IMR-90 (cell line): ENCODE results near the gene FARP1. TPM values are rescaled to one million over a fixed set of nuclear protein-coding genes. Genes with fewer than 3 reads are reported as not detected.

Source experiments
- ATAC-seq: fragments of 200-7000 bp; cut with Tn5 transposase; 2 replicates; pipeline ENCODE4 v1.9.1; 2020; ENCODE audit warnings: low read depth, mild to moderate bottlenecking, moderate library complexity
- BruUV-seq: library from RNA; stranded (reverse); fragments of 400-500 nt; replicated peaks from 2 replicates; lab custom pipeline; 2021; lab: Mats Ljungman, UMichigan
- CTCF ChIA-PET: fragments of 300-600 bp; formaldehyde crosslinking; extraction: SDS; loops from one replicate; lab custom pipeline; 2021; ENCODE audit warnings: antibody characterized with exemption; lab: Yijun Ruan, JAX
- POLR2A ChIA-PET: fragments of 300-600 bp; sonication (Branson Sonifier 250); formaldehyde crosslinking; loops from one replicate; lab custom pipeline; 2022; ENCODE audit warnings: antibody characterized with exemption; ENCODE audit not compliant: unreplicated experiment; lab: Charles Lee
- DNase-seq: peaks from one replicate; pipeline ENCODE4 v3.0.0; 2013
- H2AFZ ChIP-seq: replicated peaks from 2 replicates; pipeline ENCODE3; 2013; ENCODE audit warnings: low read length, mild to moderate bottlenecking; ENCODE audit not compliant: poor library complexity
- H2AK5ac ChIP-seq: 2 replicates; pipeline ENCODE4 v1.6.1; 2013; ENCODE audit warnings: low read depth, low read length, inconsistent platforms
- H2AK9ac ChIP-seq: replicated peaks from 2 replicates; pipeline ENCODE3; 2013; ENCODE audit warnings: mild to moderate bottlenecking, low read depth, low read length, moderate library complexity; ENCODE audit not compliant: poor library complexity
- H2BK120ac ChIP-seq: 2 replicates; pipeline ENCODE4 v1.6.1; 2013; ENCODE audit warnings: low read depth, low read length, inconsistent platforms
- H2BK15ac ChIP-seq: 3 replicates; pipeline ENCODE4 v1.6.1; 2013; ENCODE audit warnings: low read depth, low read length, inconsistent platforms
- H2BK20ac ChIP-seq: 2 replicates; pipeline ENCODE4 v1.6.1; 2013; ENCODE audit warnings: low read depth, mild to moderate bottlenecking, inconsistent platforms, low read length, moderate library complexity
- H2BK5ac ChIP-seq: 2 replicates; pipeline ENCODE4 v1.6.1; 2013; ENCODE audit warnings: mild to moderate bottlenecking, low read depth, low read length, inconsistent platforms; ENCODE audit not compliant: poor library complexity, severe bottlenecking
- H3K14ac ChIP-seq: replicated peaks from 2 replicates; pipeline ENCODE4 v1.6.1; 2013; ENCODE audit warnings: low read depth, low read length, inconsistent platforms
- H3K18ac ChIP-seq: 2 replicates; pipeline ENCODE4 v1.6.1; 2013; ENCODE audit warnings: low read depth, low read length, control low read depth
- H3K23ac ChIP-seq: 2 replicates; pipeline ENCODE4 v1.6.1; 2013; ENCODE audit warnings: low read depth, low read length, inconsistent platforms
- H3K27ac ChIP-seq: 2 replicates; pipeline ENCODE4 v1.5.1; 2013; ENCODE audit warnings: mild to moderate bottlenecking, control low read depth, low read length; ENCODE audit not compliant: insufficient read depth
- H3K27me3 ChIP-seq: 2 replicates; pipeline ENCODE4 v1.6.1; 2013; ENCODE audit warnings: low read length; ENCODE audit not compliant: control insufficient read depth, insufficient read depth
- H3K36me3 ChIP-seq: 2 replicates; pipeline ENCODE4 v1.6.1; 2013; ENCODE audit warnings: low read length, mixed read lengths; ENCODE audit not compliant: control insufficient read depth, insufficient read depth
- H3K4ac ChIP-seq: 2 replicates; pipeline ENCODE4 v1.6.1; 2013; ENCODE audit warnings: low read depth, low read length, inconsistent platforms
- H3K4me1 ChIP-seq: 2 replicates; pipeline ENCODE4 v1.6.1; 2013; ENCODE audit warnings: low read length, mixed read lengths; ENCODE audit not compliant: control insufficient read depth, insufficient read depth
- H3K4me2 ChIP-seq: 2 replicates; pipeline ENCODE4 v1.6.1; 2013; ENCODE audit warnings: low read depth, mild to moderate bottlenecking, control low read depth, low read length, moderate library complexity
- H3K4me3 ChIP-seq: 2 replicates; pipeline ENCODE4 v1.5.1; 2013; ENCODE audit warnings: low read depth, mild to moderate bottlenecking, control low read depth, low read length, moderate library complexity; ENCODE audit not compliant: insufficient read depth
- H3K56ac ChIP-seq: 2 replicates; pipeline ENCODE4 v1.6.1; 2013; ENCODE audit warnings: low read length, inconsistent platforms; ENCODE audit not compliant: insufficient read depth; ENCODE audit errors: extremely low read depth
- H3K79me1 ChIP-seq, 2 experiments: 2 replicates each; pipeline ENCODE4 v1.6.1; 2013; ENCODE audit warnings: low read length in 2 of 2, inconsistent platforms in 1 of 2, low read depth in 1 of 2
- H3K9ac ChIP-seq: 2 replicates; pipeline ENCODE4 v1.6.1; 2013; ENCODE audit warnings: low read depth, low read length, control low read depth
- H3K9me1 ChIP-seq: 2 replicates; pipeline ENCODE4 v1.6.1; 2013; ENCODE audit warnings: low read length, inconsistent platforms; ENCODE audit not compliant: insufficient read depth
- H3K9me3 ChIP-seq: 2 replicates; pipeline ENCODE4 v1.6.1; 2013; ENCODE audit warnings: low read length; ENCODE audit not compliant: control insufficient read depth, insufficient read depth
- H4K20me1 ChIP-seq: 2 replicates; pipeline ENCODE4 v1.6.1; 2013; ENCODE audit warnings: low read length, inconsistent platforms; ENCODE audit not compliant: insufficient read depth
- H4K5ac ChIP-seq: 2 replicates; pipeline ENCODE4 v1.6.1; 2013; ENCODE audit warnings: mild to moderate bottlenecking, low read depth, low read length, control low read depth
- H4K8ac ChIP-seq, 2 experiments: 2 replicates each; pipeline ENCODE4 v1.6.1; 2013; ENCODE audit warnings: low read depth in 2 of 2, low read length in 2 of 2, control low read depth in 1 of 2, inconsistent platforms in 1 of 2
- H4K91ac ChIP-seq: 2 replicates; pipeline ENCODE4 v1.6.1; 2013; ENCODE audit warnings: low read depth, low read length, inconsistent platforms; ENCODE audit not compliant: insufficient read depth
- BHLHE40 ChIP-seq: fragments of 150-350 bp; IDR thresholded peaks from 2 replicates; pipeline ENCODE4 v1.6.1; 2016; ENCODE audit warnings: mild to moderate bottlenecking, low read depth, low read length
- CEBPB ChIP-seq: IDR thresholded peaks from 2 replicates; pipeline ENCODE4 v1.6.1; 2012; ENCODE audit warnings: low read depth, low read length, improper control_type of control experiment
- CHD1 ChIP-seq: IDR thresholded peaks from 2 replicates; pipeline ENCODE4 v1.6.1; 2012; ENCODE audit warnings: low read depth, low read length, improper control_type of control experiment
- FOS ChIP-seq: fragments of 150-350 bp; IDR thresholded peaks from 2 replicates; pipeline ENCODE4 v1.6.1; 2016; ENCODE audit warnings: low read depth, low read length
- MAFK ChIP-seq: IDR thresholded peaks from 2 replicates; pipeline ENCODE4 v1.6.1; 2012; ENCODE audit warnings: low read depth, low read length, improper control_type of control experiment
- MAZ ChIP-seq: IDR thresholded peaks from 2 replicates; pipeline ENCODE4 v1.6.1; 2012; ENCODE audit warnings: low read depth, mild to moderate bottlenecking, low read length, improper control_type of control experiment, moderate library complexity, borderline replicate concordance
- MXI1 ChIP-seq: IDR thresholded peaks from 2 replicates; pipeline ENCODE4 v1.6.1; 2012; ENCODE audit warnings: low read depth, mild to moderate bottlenecking, low read length, moderate library complexity, borderline replicate concordance
- NFE2L2 ChIP-seq: fragments of 150-350 bp; IDR thresholded peaks from 2 replicates; pipeline ENCODE4 v1.6.1; 2016; ENCODE audit warnings: low read depth, mild to moderate bottlenecking, low read length
- POLR2A ChIP-seq: IDR thresholded peaks from 2 replicates; pipeline ENCODE4 v1.6.1; 2012; ENCODE audit warnings: mild to moderate bottlenecking, low read depth, low read length
- RAD21 ChIP-seq: IDR thresholded peaks from 2 replicates; pipeline ENCODE4 v1.6.1; 2012; ENCODE audit warnings: low read length, improper control_type of control experiment
- RFX5 ChIP-seq: IDR thresholded peaks from 2 replicates; pipeline ENCODE4 v1.8.0; 2012; ENCODE audit warnings: low read depth, mild to moderate bottlenecking, low read length, moderate library complexity
- SMC3 ChIP-seq: fragments of 150-350 bp; IDR thresholded peaks from 2 replicates; pipeline ENCODE4 v1.6.1; 2016; ENCODE audit warnings: low read depth, mild to moderate bottlenecking, antibody characterized with exemption, low read length, moderate library complexity
- WGBS, 2 experiments: methylation state at CpG; one replicate each; pipeline versions ENCODE4 v1.1.5 to v1.1.7; 2013; ENCODE audit warnings: missing lambda C conversion rate in 2 of 2; ENCODE audit not compliant: insufficient read length in 1 of 2; ENCODE audit errors: extremely low coverage in 2 of 2; 5-methylcytosine and 5-hydroxymethylcytosine counted together
- dilution Hi-C: fragments of 300-500 bp; cut with HindIII; formaldehyde crosslinking; loops from one replicate; pipeline ENCODE4 v1.14.3; 2018; ENCODE audit warnings: low sequenced_read_pairs; ENCODE audit not compliant: unreplicated experiment
- in situ Hi-C: fragments of 300-500 bp; cut with MboI; formaldehyde crosslinking; loops from 3 replicates; pipeline ENCODE4 v1.14.3; 2019; ENCODE audit warnings: low sequenced_read_pairs, inconsistent platforms, mixed read lengths
- intact Hi-C: fragments of 100-400 bp; cut with micrococcal nuclease; formaldehyde crosslinking; loops from 2 replicates; pipeline ENCODE4 v1.10.0; 2022
- polyA plus RNA-seq, 3 experiments: library from polyadenylated mRNA; depleted of rRNA; stranded (reverse); fragments of >200 nt; gene quantifications; 2 replicates each; pipeline ENCODE4 v1.2.3, GENCODE V29; 2012; ENCODE audit warnings: low replicate concordance in 1 of 3
- total RNA-seq: library from RNA; depleted of rRNA; stranded (reverse); fragments of >200 nt; gene quantifications from 2 replicates; pipeline ENCODE4 v1.2.3, GENCODE V29; 2012
- TF ChIP-seq, protein P1 (sequence below): conservative IDR thresholded peaks from 2 replicates; pipeline ENCODE4 v1.5.1; 2012; ENCODE audit warnings: mild to moderate bottlenecking, low read depth, low read length, improper control_type of control experiment
- TF ChIP-seq, protein P2 (sequence below): fragments of 150-350 bp; IDR thresholded peaks from 2 replicates; pipeline ENCODE4 v1.6.1; 2017; ENCODE audit warnings: mild to moderate bottlenecking, antibody characterized with exemption, low read length, low read depth

FARP1 gene
- total and polyA plus RNA-seq, 2 of the 4 experiments (the other 2 are of a cell fraction): 39.6 to 57.0 TPM

DNA sequence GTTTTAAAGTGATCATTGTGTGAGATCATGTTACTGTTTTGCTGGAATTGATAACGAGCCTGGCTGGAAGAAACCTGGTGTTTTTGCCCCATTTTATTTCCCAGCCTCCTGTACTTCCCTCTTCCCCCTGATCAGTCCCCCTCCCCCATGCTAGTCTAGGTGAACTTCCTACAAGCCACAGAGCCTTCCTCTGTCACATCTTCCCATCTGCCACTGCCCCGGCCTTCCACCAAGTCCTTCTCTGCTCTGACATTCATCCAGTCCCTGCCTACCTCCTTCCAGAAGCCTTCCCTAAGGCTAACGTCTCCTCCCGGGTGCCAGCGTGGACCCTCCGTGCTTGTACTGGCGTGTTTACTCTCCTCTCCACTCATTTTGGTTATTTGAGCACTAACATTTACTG is 14.3 kb downstream of the FARP1 start:
- Histone ChIP-seq H4K91ac (no peak overlapping the region), H2BK120ac (no peak overlapping the region), H2AK5ac (peak overlapping the region; percentile 30; the same call in 1 of the 2 replicates), H3K9me3 (no peaks in the 10 kb centered on the region), H3K56ac (no peak overlapping the region), H3K18ac (peak overlapping the region; percentile 67), H2BK5ac (no peak overlapping the region), H2AFZ (no peak overlapping the region), H4K5ac (peak overlapping the region; percentile 73), H2BK20ac (no peak overlapping the region), H3K14ac (no peak overlapping the region), H3K4me3 (no peak overlapping the region), H3K23ac (no peak overlapping the region), H3K27ac (peak overlapping the region; percentile 3; the same call in 1 of the 2 replicates), H3K4me1 (peaks cover 15% of the 10 kb centered on the region), H3K27me3 (no peaks in the 10 kb centered on the region), H3K4me2 (peak overlapping the region; percentile 32), H3K4ac (no peak overlapping the region), H2BK15ac (peak overlapping the region; percentile 7; the same call in 1 of the 3 replicates), H2AK9ac (no peak overlapping the region), H3K36me3 (peaks cover 7% of the 10 kb centered on the region), H3K9me1 (peaks cover 45% of the 10 kb centered on the region), H4K8ac (no peak overlapping the region), H3K79me1 (peaks cover 38 to 90% of the 10 kb centered on the region in 2 experiments), H3K9ac (no peak overlapping the region), H4K20me1 (peaks cover 88% of the 10 kb centered on the region)
- TF ChIP-seq BHLHE40 (no peak), RFX5 (no peak), MAZ (no peak), POLR2A (no peak), MXI1 (no peak), RAD21 (no peak), CEBPB (no peak), SMC3 (no peak), MAFK (no peak), FOS (no peak), CHD1 (no peak), NFE2L2 (no peak)
- TF ChIP-seq, protein P1, sequence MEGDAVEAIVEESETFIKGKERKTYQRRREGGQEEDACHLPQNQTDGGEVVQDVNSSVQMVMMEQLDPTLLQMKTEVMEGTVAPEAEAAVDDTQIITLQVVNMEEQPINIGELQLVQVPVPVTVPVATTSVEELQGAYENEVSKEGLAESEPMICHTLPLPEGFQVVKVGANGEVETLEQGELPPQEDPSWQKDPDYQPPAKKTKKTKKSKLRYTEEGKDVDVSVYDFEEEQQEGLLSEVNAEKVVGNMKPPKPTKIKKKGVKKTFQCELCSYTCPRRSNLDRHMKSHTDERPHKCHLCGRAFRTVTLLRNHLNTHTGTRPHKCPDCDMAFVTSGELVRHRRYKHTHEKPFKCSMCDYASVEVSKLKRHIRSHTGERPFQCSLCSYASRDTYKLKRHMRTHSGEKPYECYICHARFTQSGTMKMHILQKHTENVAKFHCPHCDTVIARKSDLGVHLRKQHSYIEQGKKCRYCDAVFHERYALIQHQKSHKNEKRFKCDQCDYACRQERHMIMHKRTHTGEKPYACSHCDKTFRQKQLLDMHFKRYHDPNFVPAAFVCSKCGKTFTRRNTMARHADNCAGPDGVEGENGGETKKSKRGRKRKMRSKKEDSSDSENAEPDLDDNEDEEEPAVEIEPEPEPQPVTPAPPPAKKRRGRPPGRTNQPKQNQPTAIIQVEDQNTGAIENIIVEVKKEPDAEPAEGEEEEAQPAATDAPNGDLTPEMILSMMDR: no peak
- TF ChIP-seq, protein P2, sequence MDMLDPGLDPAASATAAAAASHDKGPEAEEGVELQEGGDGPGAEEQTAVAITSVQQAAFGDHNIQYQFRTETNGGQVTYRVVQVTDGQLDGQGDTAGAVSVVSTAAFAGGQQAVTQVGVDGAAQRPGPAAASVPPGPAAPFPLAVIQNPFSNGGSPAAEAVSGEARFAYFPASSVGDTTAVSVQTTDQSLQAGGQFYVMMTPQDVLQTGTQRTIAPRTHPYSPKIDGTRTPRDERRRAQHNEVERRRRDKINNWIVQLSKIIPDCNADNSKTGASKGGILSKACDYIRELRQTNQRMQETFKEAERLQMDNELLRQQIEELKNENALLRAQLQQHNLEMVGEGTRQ: no peak
- BruUV-seq: no TSS peak
- ChIA-PET CTCF (no interaction called here), POLR2A (no interaction called here)
- dilution Hi-C loops (no loop called here), in situ Hi-C loops (no loop called here), intact Hi-C loops (no loop called here)
- DNase-seq (peak; percentile 40), ATAC-seq (no peak)
- 80% methylated on average over 1 of the region's 7 CpGs; no CpG with 5 or more reads in 1 of the 2 experiments for WGBS, 2 experiments
